ENCODE measurements around the gene SEC22C.

The SEC22C gene

DNA sequence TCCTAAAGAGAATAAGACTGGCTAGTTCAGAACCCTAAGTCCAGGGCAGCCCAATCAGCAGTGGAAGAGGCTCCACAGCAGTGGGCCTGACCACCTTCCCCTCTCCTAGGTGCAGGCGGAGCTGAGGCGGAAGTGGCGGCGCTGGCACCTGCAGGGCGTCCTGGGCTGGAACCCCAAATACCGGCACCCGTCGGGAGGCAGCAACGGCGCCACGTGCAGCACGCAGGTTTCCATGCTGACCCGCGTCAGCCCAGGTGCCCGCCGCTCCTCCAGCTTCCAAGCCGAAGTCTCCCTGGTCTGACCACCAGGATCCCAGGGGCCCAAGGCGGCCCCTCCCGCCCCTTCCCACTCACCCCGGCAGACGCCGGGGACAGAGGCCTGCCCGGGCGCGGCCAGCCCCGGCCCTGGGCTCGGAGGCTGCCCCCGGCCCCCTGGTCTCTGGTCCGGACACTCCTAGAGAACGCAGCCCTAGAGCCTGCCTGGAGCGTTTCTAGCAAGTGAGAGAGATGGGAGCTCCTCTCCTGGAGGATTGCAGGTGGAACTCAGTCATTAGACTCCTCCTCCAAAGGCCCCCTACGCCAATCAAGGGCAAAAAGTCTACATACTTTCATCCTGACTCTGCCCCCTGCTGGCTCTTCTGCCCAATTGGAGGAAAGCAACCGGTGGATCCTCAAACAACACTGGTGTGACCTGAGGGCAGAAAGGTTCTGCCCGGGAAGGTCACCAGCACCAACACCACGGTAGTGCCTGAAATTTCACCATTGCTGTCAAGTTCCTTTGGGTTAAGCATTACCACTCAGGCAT, 45.6 kb downstream of the SEC22C start:
- DNase-seq (ENCODE audit: low read depth, low spot score) = no peak

DNA sequence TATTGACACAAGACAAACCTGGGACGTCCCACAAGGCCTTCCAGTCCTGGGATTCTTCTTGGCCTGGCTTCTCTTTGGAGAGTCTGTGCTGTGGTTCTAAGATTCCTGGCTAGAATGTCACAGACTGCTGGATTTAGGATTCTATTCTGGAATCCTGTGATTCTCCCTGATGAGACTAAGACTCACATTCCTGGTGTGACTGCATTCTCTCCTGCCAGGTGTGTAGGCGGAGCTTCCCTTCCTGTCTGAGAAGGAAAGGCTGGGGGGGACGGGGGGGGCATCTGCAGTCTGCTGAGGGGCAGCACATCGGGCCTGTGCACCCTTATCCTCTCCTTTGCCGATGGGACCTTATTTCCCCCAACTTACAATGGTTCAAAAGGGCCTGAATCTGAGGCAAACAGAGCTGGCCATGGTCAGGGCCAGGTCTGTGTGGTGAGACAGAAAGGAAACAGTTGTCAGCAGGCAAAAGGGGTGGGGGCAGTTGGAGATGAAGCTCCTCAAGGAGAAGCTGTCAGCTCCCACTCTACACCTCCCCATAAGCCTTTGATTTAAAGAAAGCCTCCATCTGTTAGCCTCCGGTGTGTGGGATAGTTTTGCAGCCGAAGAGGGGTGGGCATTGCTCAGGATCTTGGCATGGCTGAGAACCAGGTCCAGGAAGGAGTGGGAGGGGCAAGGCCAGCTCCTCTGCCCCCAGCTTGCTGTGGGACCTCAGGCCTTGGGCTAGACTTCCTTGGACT, 48.4 kb downstream of the SEC22C start:
- DNase-seq (ENCODE audit: low read depth, low spot score) = no peak

DNA sequence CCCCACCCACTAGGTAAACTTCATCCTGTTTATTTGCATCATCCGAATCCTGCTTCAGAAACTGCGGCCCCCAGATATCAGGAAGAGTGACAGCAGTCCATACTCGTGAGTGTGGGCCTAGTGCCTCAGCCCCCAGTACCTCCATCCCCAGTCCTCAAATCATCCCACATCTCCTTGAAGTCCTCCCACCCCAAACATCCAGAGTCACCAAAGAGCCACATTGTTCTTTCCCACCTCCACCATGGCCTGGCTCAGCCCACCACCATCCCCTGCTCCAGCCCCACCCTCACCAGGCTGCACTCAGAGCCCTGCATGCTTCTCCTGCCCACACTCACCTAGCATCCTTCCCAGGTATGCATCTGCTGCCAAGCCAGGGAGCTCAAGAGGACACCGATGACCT, 49.5 kb downstream of the SEC22C start:
- DNase-seq (ENCODE audit: low read depth, low spot score) = no peak

- no peak for DNase-seq (ENCODE audit: low read depth, low spot score)
Observed at GRCh38 chr3:42531470-42531869, 50.3 kb downstream of the SEC22C start.

- no peak for DNase-seq (ENCODE audit: low read depth, low spot score)
Observed at GRCh38 chr3:42530073-42530472, 51.7 kb downstream of the SEC22C start.

GRCh38 chr3:42529468-42529867, 52.3 kb downstream of the SEC22C start:
- DNase-seq (ENCODE audit: low read depth, low spot score) = no peak

DNA sequence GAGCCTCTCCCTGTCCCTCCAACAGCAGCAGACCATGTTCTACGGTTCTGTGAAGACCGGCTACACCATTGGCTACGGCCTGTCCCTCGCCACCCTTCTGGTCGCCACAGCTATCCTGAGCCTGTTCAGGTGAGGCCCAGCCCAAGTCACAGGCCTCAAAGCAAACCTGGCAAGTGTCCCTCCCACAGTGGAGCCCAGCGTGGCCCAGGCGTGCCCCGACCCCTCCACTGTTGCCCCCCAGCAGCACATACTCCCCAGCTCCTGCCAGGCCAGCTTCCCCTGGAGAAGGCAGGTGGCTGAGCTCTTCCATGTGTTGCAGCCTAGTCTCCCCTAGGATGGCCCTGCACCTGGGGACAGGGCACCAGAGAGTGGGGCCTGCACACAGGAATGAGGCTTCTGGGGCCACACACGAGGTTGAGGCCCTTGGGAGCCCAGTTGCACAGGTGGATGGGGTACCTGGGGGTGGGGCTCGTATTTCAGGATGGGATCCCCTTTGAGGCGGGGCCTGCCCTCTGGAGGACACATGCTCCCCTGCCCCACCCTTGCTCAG, 54.3 kb downstream of the SEC22C start:
- DNase-seq (ENCODE audit: low read depth, low spot score) = no peak

- no peak for DNase-seq (ENCODE audit: low read depth, low spot score)
Observed at GRCh38 chr3:42526616-42527367, 55.0 kb downstream of the SEC22C start.

- no peak for DNase-seq (ENCODE audit: low read depth, low spot score)
Observed at GRCh38 chr3:42525736-42526345, 55.9 kb downstream of the SEC22C start.

GRCh38 chr3:42525212-42525611, 56.6 kb downstream of the SEC22C start:
- DNase-seq (ENCODE audit: low read depth, low spot score) = no peak

DNA sequence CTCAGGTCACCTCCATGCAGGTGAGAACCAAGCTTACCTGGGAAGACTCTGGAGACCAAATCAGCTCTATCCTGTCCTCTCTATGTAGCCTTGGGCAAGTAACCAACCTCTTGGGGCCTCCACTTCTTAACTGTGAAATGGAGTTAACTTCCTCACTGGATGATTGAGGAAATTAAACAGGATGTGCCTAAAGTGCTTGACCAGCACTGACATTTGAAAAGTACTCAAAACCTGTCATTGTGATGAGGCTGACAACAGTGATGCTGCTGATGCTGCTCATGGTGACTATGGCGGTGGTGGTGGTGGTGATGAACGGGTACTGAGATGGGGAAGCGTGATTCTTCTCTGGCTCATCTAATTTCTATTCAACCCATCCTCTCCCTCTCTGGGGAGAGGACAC, 57.0 kb downstream of the SEC22C start:
- no peak for DNase-seq (ENCODE audit: low read depth, low spot score)

GRCh38 chr3:42520906-42521305, 60.9 kb downstream of the SEC22C start:
- no peak for DNase-seq (ENCODE audit: low read depth, low spot score)

DNA sequence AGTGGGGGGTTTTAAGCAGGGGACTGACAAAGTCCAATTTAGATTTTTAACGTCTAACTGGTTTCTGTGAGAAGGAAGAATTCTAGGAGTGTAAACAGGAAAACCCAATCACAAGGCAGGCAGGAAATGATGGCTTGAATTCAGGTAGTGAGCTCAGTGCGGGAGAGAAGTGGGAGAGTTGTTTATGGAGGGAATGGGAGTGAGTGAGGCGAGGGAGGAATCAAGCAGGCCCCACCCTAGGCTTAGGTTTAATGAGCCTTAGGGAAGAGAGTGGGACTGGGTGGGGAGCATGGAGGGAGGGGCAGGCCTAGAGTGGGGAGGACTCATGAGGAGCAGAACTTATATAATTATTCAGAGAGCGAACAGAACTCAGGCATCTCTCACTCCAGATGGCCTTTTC, 61.4 kb downstream of the SEC22C start:
- no peak for DNase-seq (ENCODE audit: low read depth, low spot score)

DNA sequence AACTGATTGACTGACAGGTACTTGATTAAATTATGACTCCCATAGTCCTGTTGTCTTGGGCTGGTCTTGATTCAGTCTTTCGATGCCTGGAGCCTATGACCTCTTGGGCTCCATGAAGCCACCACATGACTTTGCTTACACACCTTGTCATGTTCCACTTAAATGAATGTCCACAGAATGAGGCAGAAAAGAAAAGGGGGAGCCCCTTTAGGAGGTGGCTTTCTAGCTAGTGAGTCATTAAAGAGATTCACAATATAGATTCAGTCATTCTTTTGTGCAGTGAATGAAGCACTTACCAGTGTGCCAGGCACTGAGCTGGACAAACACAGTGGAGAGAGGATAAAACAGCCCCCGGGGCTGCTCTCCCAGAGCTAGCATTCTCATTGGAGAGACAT, 62.2 kb downstream of the SEC22C start:
- no peak for DNase-seq (ENCODE audit: low read depth, low spot score)

DNA sequence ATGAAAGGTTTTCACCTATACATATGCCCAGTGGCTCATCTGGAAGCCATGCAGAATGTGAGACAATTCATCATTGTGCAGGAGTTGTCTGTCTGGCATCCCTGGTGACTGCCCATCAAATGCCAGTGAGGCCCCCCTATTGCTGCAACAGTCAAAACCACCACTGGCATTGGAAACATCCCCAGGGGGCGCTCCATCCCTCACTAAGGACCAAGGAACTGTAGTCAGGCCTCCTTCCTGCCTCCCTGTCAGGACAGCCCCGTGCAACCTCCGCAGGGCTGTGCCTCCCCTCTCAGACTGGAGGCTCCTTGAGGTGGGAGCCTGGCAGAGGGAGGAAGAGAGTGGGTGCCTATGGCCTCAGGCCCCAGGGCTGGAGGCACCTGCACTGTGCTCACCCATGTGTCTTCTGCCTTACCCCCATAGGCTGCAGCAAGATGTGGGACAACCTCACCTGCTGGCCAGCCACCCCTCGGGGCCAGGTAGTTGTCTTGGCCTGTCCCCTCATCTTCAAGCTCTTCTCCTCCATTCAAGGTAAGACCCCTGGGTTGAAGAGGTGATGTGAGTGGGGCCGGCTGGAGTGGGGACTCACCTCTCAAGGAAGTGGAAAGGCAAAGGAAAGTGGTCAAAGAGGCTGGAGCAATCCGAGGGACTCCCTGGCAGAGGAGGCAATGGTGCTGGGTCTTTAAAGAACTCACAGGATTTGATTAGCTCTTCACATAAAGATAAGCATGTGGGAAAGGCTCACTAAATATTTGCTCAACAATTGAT, 62.8 kb downstream of the SEC22C start:
- DNase-seq (ENCODE audit: low read depth, low spot score) = no peak

- DNase-seq (ENCODE audit: low read depth, low spot score) = no peak
Observed at GRCh38 chr3:42517117-42517516, 64.7 kb downstream of the SEC22C start.

DNA sequence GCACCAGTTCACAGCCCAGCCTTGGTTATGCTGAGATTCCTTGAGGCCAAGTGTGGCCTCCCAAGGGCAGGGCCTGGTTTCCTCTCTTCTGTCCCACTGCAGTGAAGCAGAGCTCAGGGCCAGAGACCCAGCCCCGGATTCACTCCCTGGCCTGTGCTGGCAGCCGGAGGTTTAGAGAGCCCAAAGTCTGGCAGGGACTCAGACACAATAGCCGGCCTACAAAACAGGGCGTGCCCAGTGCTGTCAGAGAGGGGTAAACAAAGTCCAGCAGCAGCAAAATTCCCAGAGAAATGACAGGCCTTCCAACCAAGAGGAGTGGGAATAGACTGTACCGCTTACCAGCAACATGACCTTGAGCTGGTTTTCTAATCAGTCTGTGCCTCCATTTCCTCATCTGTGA, 65.3 kb downstream of the SEC22C start:
- DNase-seq (ENCODE audit: low read depth, low spot score) = no peak

DNA sequence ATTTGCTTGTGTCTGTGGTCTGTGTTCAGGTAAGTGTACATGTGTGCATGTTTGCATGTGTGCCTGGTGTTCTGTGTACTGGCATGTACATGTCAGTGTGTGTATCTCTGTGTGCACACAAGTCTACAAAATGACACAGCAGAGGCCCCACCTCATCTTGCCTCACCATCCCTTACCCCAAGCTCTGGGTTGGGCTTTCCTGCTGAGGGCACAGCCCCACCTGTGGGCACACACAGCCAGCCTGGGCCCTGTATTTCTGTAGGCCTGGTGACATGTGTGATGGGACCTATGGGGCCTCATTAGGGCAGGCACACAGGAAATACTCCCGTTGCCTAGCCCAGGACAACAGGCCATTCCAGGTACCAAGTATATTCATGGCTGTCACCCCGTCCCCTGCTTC, 65.8 kb downstream of the SEC22C start:
- no peak for DNase-seq (ENCODE audit: low read depth, low spot score)

DNA sequence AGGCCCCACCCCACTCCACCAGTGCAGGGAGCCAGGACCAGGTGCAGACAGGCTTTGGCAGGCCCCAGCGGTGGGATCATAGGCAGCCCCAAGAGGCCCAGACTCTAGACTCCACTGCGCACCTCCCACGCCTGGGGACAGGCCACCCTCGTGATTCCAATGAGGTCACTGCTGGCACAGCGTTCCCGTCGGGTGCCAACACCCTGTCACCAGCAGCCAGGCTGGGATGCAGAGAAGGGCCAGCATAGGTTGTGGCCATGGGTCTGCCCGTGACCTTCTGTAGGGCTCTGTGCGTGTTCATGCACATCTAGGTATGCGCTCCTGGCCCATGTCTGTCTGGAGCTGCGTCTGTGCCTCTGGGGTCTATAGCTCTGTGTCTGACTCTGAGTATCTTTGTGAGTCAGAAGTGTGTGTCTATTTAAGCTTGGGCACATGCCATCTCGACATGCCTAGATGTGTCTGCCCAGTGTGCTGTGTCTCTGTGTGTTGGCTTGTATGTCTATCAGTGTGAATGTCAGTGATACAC, 66.3 kb downstream of the SEC22C start:
- DNase-seq (ENCODE audit: low read depth, low spot score) = no peak

DNA sequence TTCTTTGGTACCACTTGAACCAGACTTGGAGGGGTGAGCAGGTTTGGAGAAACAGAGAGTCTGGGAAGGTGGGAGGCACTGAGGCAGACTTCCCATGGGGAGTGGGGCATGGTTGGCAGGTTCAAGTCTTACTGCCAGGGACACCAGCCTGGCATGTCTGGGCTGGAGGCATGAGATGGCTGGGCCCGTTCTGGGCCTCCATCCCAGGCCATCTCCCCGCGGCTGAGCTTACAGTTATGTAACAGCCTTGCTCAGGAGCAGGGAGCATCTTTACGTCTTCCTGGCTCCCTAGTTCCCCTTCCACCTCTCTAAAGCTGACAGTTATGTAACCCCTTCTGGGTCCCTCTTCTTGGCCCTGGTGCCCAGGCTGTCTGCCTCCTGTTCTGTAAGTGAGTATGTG, 66.9 kb downstream of the SEC22C start:
- DNase-seq (ENCODE audit: low read depth, low spot score) = no peak

- no peak for DNase-seq (ENCODE audit: low read depth, low spot score)
Observed at GRCh38 chr3:42513521-42513920, 68.2 kb downstream of the SEC22C start.
